RWPE2 (cell line): ENCODE data around the gene RBBP8NL.
"Not testable (repeated sequence)": the region's sequence is repeated elsewhere in the genome, so short reads cannot be mapped to it uniquely, and the experiment has no call there.

Experiments
- ATAC-seq: fragments of 200-7000 bp; cut with Tn5 transposase; 3 replicates; pipeline ENCODE4 v1.9.1; 2021; ENCODE audit warnings: low read depth
- DNase-seq: peaks from one replicate; pipeline ENCODE4 v3.0.0-alpha.2; 2020; ENCODE audit warnings: low spot score
- H3K27ac ChIP-seq: fragments of 450-650 bp; 2 replicates; pipeline ENCODE4 v1.5.1; 2017; ENCODE audit warnings: mild to moderate bottlenecking; ENCODE audit not compliant: poor library complexity, severe bottlenecking
- H3K27me3 ChIP-seq: fragments of 250-450 bp; sonication (Bioruptor Pico); 2 replicates; pipeline ENCODE4 v1.5.1; 2021; ENCODE audit warnings: mild to moderate bottlenecking, moderate library complexity; ENCODE audit not compliant: insufficient read depth, poor library complexity, severe bottlenecking
- H3K36me3 ChIP-seq: fragments of 250-450 bp; sonication (Bioruptor Pico); 2 replicates; pipeline ENCODE4 v1.5.1; 2020; ENCODE audit warnings: low read depth, mild to moderate bottlenecking, moderate library complexity
- H3K4me1 ChIP-seq: fragments of 250-450 bp; sonication (Bioruptor Pico); 2 replicates; pipeline ENCODE4 v1.5.1; 2021; ENCODE audit warnings: mild to moderate bottlenecking, moderate library complexity; ENCODE audit not compliant: insufficient read depth, poor library complexity, severe bottlenecking
- H3K4me3 ChIP-seq: fragments of 250-450 bp; sonication (Bioruptor Pico); 2 replicates; pipeline ENCODE4 v1.5.1; 2021; ENCODE audit warnings: mild to moderate bottlenecking, moderate library complexity; ENCODE audit not compliant: severe bottlenecking
- H3K9me3 ChIP-seq: fragments of 250-450 bp; sonication (Bioruptor Pico); 2 replicates; pipeline ENCODE4 v1.5.1; 2021; ENCODE audit warnings: mild to moderate bottlenecking, moderate library complexity; ENCODE audit not compliant: severe bottlenecking
- CTCF ChIP-seq: fragments of 450-650 bp; IDR thresholded peaks from one replicate; pipeline ENCODE4 v1.5.1; 2017; ENCODE audit warnings: mild to moderate bottlenecking, moderate library complexity; ENCODE audit not compliant: poor library complexity, severe bottlenecking

Gene RBBP8NL

GRCh38 chr20:62376112-62377063 lies 51.0 kb downstream of the RBBP8NL start:
- ATAC-seq: peak; percentile 8; the same call in 2 of the 3 replicates
- no peaks in the 10 kb centered on the region for H3K36me3 ChIP-seq
- H3K4me1 ChIP-seq: peaks cover 50% of the 10 kb centered on the region
- H3K27me3 ChIP-seq: no peaks in the 10 kb centered on the region
- peak; percentile 81 for TF ChIP-seq CTCF
- no peaks in the 10 kb centered on the region for H3K9me3 ChIP-seq
- no peak overlapping the region for H3K4me3 ChIP-seq
- peak; percentile 89 for DNase-seq
- H3K27ac ChIP-seq: peak overlapping the region; percentile 95

GRCh38 chr20:62374331-62375152 lies 52.8 kb downstream of the RBBP8NL start:
- Histone ChIP-seq H3K9me3 (no peaks in the 10 kb centered on the region), H3K36me3 (no peaks in the 10 kb centered on the region), H3K27me3 (no peaks in the 10 kb centered on the region), H3K27ac (peak overlapping the region; percentile 95), H3K4me3 (no peak overlapping the region), H3K4me1 (peaks cover 52% of the 10 kb centered on the region)
- ATAC-seq (no peak), DNase-seq (peak; percentile 88)
- TF ChIP-seq CTCF: no peak

GRCh38 chr20:62373631-62374179 lies 53.6 kb downstream of the RBBP8NL start:
- H3K9me3 ChIP-seq, H3K4me3 ChIP-seq, H3K27ac ChIP-seq, H3K27me3 ChIP-seq, ATAC-seq, H3K36me3 ChIP-seq, DNase-seq: not testable (repeated sequence)
- H3K4me1 ChIP-seq: peaks cover 51% of the 10 kb centered on the region

GRCh38 chr20:62372042-62372993 lies 55.0 kb downstream of the RBBP8NL start:
- Histone ChIP-seq H3K27me3 (no peaks in the 10 kb centered on the region), H3K4me1 (peaks cover 50% of the 10 kb centered on the region), H3K4me3 (no peak overlapping the region), H3K9me3 (no peaks in the 10 kb centered on the region), H3K27ac (no peak overlapping the region), H3K36me3 (no peaks in the 10 kb centered on the region)
- TF ChIP-seq CTCF: no peak
- DNase-seq (peak; percentile 85), ATAC-seq (no peak)
